ENCODE measurements around the gene GAD2.

GAD2 gene

GRCh38 chr10:26214551-26215395 lies 1.8 kb upstream of the GAD2 start:
- no peak for TF ChIP-seq GATA1 (IDR thresholded peaks at IDR 0.05; ENCODE audit: low read depth, low read length)
- TF ChIP-seq POLR2A (IDR thresholded peaks at IDR 0.05; ENCODE audit: low read length): no peak
- DNase-seq: no peak

- no peak for DNase-seq
- TF ChIP-seq POLR2A (IDR thresholded peaks at IDR 0.05; ENCODE audit: low read length): no peak
- no peak for TF ChIP-seq GATA1 (IDR thresholded peaks at IDR 0.05; ENCODE audit: low read depth, low read length)
Observed at GRCh38 chr10:26215396-26215934, 1.1 kb upstream of the GAD2 start.

GRCh38 chr10:26215935-26216584 lies 514 bp upstream of the GAD2 start:
- TF ChIP-seq POLR2A (IDR thresholded peaks at IDR 0.05; ENCODE audit: low read length): no peak
- no peak for DNase-seq

- DNase-seq: no peak
- TF ChIP-seq POLR2A (IDR thresholded peaks at IDR 0.05; ENCODE audit: low read length): no peak
- TF ChIP-seq GATA1 (IDR thresholded peaks at IDR 0.05; ENCODE audit: low read depth, low read length): no peak
Observed at GRCh38 chr10:26217396-26218086, 967 bp downstream of the GAD2 start.

GRCh38 chr10:26219676-26220075 lies 3.1 kb downstream of the GAD2 start:
- no peak for DNase-seq
- TF ChIP-seq GATA1 (IDR thresholded peaks at IDR 0.05; ENCODE audit: low read depth, low read length) (no peak), POLR2A (IDR thresholded peaks at IDR 0.05; ENCODE audit: low read length) (no peak)

GRCh38 chr10:26220901-26221300 lies 4.3 kb downstream of the GAD2 start:
- TF ChIP-seq GATA1 (IDR thresholded peaks at IDR 0.05; ENCODE audit: low read depth, low read length) (no peak), POLR2A (IDR thresholded peaks at IDR 0.05; ENCODE audit: low read length) (no peak)
- no peak for DNase-seq

- TF ChIP-seq POLR2A (IDR thresholded peaks at IDR 0.05; ENCODE audit: low read length): no peak
- TF ChIP-seq GATA1 (IDR thresholded peaks at IDR 0.05; ENCODE audit: low read depth, low read length): no peak
- DNase-seq: no peak
Observed at GRCh38 chr10:26221541-26221940, 5.0 kb downstream of the GAD2 start.

GRCh38 chr10:26222563-26222962 lies 6.0 kb downstream of the GAD2 start:
- TF ChIP-seq POLR2A (IDR thresholded peaks at IDR 0.05; ENCODE audit: low read length): no peak
- TF ChIP-seq GATA1 (IDR thresholded peaks at IDR 0.05; ENCODE audit: low read depth, low read length): no peak
- peak; percentile 12 to 62 for DNase-seq

- no peak for TF ChIP-seq GATA1 (IDR thresholded peaks at IDR 0.05; ENCODE audit: low read depth, low read length)
- no peak for TF ChIP-seq POLR2A (IDR thresholded peaks at IDR 0.05; ENCODE audit: low read length)
Observed at GRCh38 chr10:26225322-26225721, 8.7 kb downstream of the GAD2 start.

GRCh38 chr10:26227786-26228185 lies 11.2 kb downstream of the GAD2 start:
- DNase-seq: no peak
- TF ChIP-seq GATA1 (IDR thresholded peaks at IDR 0.05; ENCODE audit: low read depth, low read length): no peak
- no peak for TF ChIP-seq POLR2A (IDR thresholded peaks at IDR 0.05; ENCODE audit: low read length)

More at GRCh38 chr10:26225322-26225721, 8.7 kb downstream of the GAD2 start:
- DNase-seq: no peak

- TF ChIP-seq GATA1 (IDR thresholded peaks at IDR 0.05; ENCODE audit: low read depth, low read length) (no peak), POLR2A (IDR thresholded peaks at IDR 0.05; ENCODE audit: low read length) (no peak)
- DNase-seq: no peak
Observed at GRCh38 chr10:26232174-26232573, 15.6 kb downstream of the GAD2 start.

GRCh38 chr10:26235761-26236160 lies 19.2 kb downstream of the GAD2 start:
- no peak for DNase-seq
- no peak for TF ChIP-seq POLR2A (IDR thresholded peaks at IDR 0.05; ENCODE audit: low read length)
- TF ChIP-seq GATA1 (IDR thresholded peaks at IDR 0.05; ENCODE audit: low read depth, low read length): no peak

GRCh38 chr10:26238378-26238777 lies 21.8 kb downstream of the GAD2 start:
- TF ChIP-seq GATA1 (IDR thresholded peaks at IDR 0.05; ENCODE audit: low read depth, low read length) (no peak), POLR2A (IDR thresholded peaks at IDR 0.05; ENCODE audit: low read length) (no peak)
- DNase-seq: no peak

GRCh38 chr10:26242706-26243350 lies 26.3 kb downstream of the GAD2 start:
- no peak for DNase-seq
- no peak for TF ChIP-seq GATA1 (IDR thresholded peaks at IDR 0.05; ENCODE audit: low read depth, low read length)
- TF ChIP-seq POLR2A (IDR thresholded peaks at IDR 0.05; ENCODE audit: low read length): no peak

Data from erythroblast (primary cell).